ENCODE data around the gene NGB. TPM values are rescaled to one million over a fixed set of nuclear protein-coding genes. Genes with fewer than 3 reads are reported as not detected.
A peak's percentile ranks its signal among the peaks of the same experiment; 100 is the strongest.

The NGB gene
- total and polyA plus RNA-seq, 9 of the 15 experiments (the other 6 are each of a cell fraction or from before 2014, with no cell fraction given), result not detected

DNA sequence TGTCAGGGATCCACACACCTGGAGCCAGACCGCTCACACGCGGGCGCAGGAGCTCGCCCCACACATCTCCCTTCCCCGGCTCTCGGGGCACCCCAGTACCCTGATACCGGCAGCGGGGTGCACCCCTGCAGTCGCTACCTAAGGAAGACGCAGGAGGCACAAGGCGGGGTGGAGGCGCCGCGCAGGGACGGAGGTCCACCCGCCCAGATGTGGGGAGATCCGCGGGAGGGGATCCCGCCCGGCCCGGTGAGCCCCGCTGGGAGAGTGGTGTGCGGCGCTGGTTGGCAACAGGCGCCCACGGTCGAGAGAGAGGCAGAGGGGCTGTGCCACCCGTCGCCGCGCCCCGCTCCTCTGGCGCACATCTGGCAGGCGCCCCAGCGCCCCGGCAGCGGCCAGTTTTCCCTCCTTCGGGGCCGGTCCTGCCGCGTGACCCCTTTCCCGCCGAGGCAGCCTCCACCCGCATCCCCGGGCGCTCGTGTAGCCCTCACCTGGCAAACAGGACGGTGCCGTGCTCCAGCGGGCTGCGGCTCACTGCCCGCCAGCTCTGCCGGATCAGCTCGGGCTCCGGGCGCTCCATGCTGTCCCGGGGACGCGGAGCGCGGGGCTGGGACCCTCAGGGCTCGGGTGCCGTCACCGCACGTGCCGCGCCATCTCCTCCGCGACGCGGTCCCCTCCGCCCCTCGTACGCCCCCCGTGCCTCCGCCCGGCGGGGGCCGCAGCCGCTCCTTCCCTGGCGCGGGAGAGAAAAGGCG is 469 bp downstream of the NGB start (continued):
- no peak for TF ChIP-seq OTX1 (CRISPR knock-in tag; IDR thresholded peaks at IDR 0.05)
- TF ChIP-seq, protein P1, sequence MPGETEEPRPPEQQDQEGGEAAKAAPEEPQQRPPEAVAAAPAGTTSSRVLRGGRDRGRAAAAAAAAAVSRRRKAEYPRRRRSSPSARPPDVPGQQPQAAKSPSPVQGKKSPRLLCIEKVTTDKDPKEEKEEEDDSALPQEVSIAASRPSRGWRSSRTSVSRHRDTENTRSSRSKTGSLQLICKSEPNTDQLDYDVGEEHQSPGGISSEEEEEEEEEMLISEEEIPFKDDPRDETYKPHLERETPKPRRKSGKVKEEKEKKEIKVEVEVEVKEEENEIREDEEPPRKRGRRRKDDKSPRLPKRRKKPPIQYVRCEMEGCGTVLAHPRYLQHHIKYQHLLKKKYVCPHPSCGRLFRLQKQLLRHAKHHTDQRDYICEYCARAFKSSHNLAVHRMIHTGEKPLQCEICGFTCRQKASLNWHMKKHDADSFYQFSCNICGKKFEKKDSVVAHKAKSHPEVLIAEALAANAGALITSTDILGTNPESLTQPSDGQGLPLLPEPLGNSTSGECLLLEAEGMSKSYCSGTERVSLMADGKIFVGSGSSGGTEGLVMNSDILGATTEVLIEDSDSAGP (CRISPR knock-in tag; IDR thresholded peaks at IDR 0.05), result no peak
- TF ChIP-seq NBN (IDR thresholded peaks at IDR 0.05; ENCODE audit: low read depth), result no peak
- TF ChIP-seq, protein P2, sequence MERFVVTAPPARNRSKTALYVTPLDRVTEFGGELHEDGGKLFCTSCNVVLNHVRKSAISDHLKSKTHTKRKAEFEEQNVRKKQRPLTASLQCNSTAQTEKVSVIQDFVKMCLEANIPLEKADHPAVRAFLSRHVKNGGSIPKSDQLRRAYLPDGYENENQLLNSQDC (CRISPR knock-in tag; IDR thresholded peaks at IDR 0.05), result no peak
- TF ChIP-seq TEAD2 (tag; IDR thresholded peaks at IDR 0.05), result no peak
- no peak for TF ChIP-seq IRF2 (CRISPR knock-in tag; IDR thresholded peaks at IDR 0.05)
- no peak for TF ChIP-seq TAF15 (IDR thresholded peaks at IDR 0.05; ENCODE audit: low read depth, low read length)

DNA sequence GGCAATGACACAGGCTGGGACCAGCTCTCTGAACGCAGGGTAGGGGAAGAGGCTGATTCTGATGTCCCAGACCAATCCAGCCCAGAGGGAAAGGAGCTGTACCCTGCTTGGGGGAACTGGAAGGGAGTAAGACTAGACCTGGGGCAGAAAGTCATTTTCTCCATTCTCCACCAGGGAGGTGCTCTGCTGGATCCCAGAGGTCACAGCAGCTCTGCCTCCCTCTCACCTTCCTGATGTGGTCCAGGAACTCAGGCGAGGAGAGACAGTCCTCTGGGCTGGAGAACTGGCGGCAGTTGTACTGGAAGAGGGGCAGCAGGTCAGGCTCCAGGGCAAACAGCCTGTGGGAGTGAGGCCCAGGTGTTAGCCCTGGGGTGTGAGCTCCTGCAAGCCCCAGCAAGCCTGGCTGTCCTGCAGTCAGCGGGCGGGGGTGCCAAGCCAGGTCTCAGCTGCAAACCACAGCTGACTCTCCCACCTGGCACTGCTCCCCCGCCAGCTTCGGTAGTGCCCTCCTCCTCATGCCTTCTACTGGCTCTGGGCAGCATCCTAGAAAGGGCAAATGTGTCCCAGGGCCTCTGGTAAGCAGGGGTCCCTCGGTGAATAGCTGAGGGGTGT is 1.9 kb downstream of the NGB start:
- no peak overlapping the region for H3K4me2 ChIP-seq (ENCODE audit: insufficient read depth, low read length)
- H2AFZ ChIP-seq (ENCODE audit: low read depth, low read length), result no peak overlapping the region
- H3K9me1 ChIP-seq (ENCODE audit: control insufficient read depth, insufficient read depth, low read length), result no peaks in the 10 kb centered on the region
- 0% methylated on average over 3 of the region's 8 CpGs for WGBS (ENCODE audit: insufficient coverage, low coverage, missing lambda C conversion rate)
- no peaks in the 10 kb centered on the region for H4K20me1 ChIP-seq (replicated peaks; ENCODE audit: control insufficient read depth, insufficient read depth, low read length)
- no peak overlapping the region for H3K27ac ChIP-seq (ENCODE audit: extremely low read depth, low read depth, low read length)
- peaks cover 0 to 14% of the 10 kb centered on the region in 2 experiments; a peak in 2 of 5 replicates for H3K4me1 ChIP-seq (replicated peaks in 1 of 2; ENCODE audit: control insufficient read depth in 2 of 2, insufficient read depth in 2 of 2, low read length in 2 of 2)
- H3K36me3 ChIP-seq (ENCODE audit: control insufficient read depth, insufficient read depth, low read length), result no peaks in the 10 kb centered on the region
- POLR2A ChIA-PET, result interaction anchor here (0.8 to 1.3 kb wide), 3 partner anchors 10 to 133 kb away, joined by 3 read pairs; no protein-coding TSS in a partner anchor
- peak; percentile 50 for ATAC-seq
- no peak for DNase-seq (ENCODE audit: extremely low read depth in 1 of 4, low spot score in 3 of 4)
- H3K4me3 ChIP-seq, result no peak overlapping the region
- H3K27me3 ChIP-seq (ENCODE audit: control insufficient read depth in 2 of 2, insufficient read depth in 2 of 2, low read length in 2 of 2), result peaks cover 0 to 43% of the 10 kb centered on the region in 2 experiments; a peak in 3 of 5 replicates
- no peaks in the 10 kb centered on the region for H3K9me3 ChIP-seq (replicated peaks; ENCODE audit: control insufficient read depth, insufficient read depth, low read depth, low read length)
- H3K9ac ChIP-seq (ENCODE audit: insufficient read depth in 1 of 2, low read depth in 2 of 2, low read length in 2 of 2), result no peak overlapping the region
- in situ Hi-C loops (cut with MboI) (no loop called here), intact Hi-C loops (cut with micrococcal nuclease) (no loop called here)
- H3K79me2 ChIP-seq (ENCODE audit: control insufficient read depth, insufficient read depth, low read length), result no peaks in the 10 kb centered on the region
- no peak for FAIRE-seq
- CTCF ChIA-PET (ENCODE audit: low intra/inter-chr PET ratio), result no interaction called here
- no TSS peak for BruUV-seq (replicated peaks)
- TF ChIP-seq OTX1 (CRISPR knock-in tag; IDR thresholded peaks at IDR 0.05) (no peak), STAG1 (CRISPR knock-in tag; IDR thresholded peaks at IDR 0.05; ENCODE audit: borderline replicate concordance) (no peak), MED1 (CRISPR knock-in tag; IDR thresholded peaks at IDR 0.05; ENCODE audit: borderline replicate concordance) (no peak), EP300 (IDR thresholded peaks at IDR 0.05; ENCODE audit: low read length) (no peak), KLF10 (CRISPR knock-in tag; IDR thresholded peaks at IDR 0.05) (no peak)
- TF ChIP-seq, protein P3, sequence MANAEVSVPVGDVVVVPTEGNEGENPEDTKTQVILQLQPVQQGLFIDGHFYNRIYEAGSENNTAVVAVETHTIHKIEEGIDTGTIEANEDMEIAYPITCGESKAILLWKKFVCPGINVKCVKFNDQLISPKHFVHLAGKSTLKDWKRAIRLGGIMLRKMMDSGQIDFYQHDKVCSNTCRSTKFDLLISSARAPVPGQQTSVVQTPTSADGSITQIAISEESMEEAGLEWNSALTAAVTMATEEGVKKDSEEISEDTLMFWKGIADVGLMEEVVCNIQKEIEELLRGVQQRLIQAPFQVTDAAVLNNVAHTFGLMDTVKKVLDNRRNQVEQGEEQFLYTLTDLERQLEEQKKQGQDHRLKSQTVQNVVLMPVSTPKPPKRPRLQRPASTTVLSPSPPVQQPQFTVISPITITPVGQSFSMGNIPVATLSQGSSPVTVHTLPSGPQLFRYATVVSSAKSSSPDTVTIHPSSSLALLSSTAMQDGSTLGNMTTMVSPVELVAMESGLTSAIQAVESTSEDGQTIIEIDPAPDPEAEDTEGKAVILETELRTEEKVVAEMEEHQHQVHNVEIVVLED (CRISPR knock-in tag; IDR thresholded peaks at IDR 0.05), result no peak
- TF ChIP-seq, protein P1 (CRISPR knock-in tag; IDR thresholded peaks at IDR 0.05), result no peak
